Ascending aorta (tissue), 2 donors: Measurements from ENCODE around the gene SLTM. TPM values are rescaled to one million over a fixed set of nuclear protein-coding genes. Genes with fewer than 3 reads are reported as not detected.
"Not testable (repeated sequence)": the region's sequence is repeated elsewhere in the genome, so short reads cannot be mapped to it uniquely, and the experiment has no call there.

Experiments used
- DNase-seq, 2 donors: peaks; one replicate each; pipeline ENCODE4 v3.0.0-alpha.2; 2019; ENCODE audit warnings: low spot score in 2 of 2
- H3K27ac ChIP-seq, 2 donors: fragments of 200-600 bp; sonication (generic); one replicate each; pipeline ENCODE4 v1.5.1; 2016 to 2017; ENCODE audit warnings: mild to moderate bottlenecking in 1 of 2
- H3K27me3 ChIP-seq: fragments of 200-600 bp; sonication (generic); one replicate; pipeline ENCODE4 v1.5.1; 2017
- H3K36me3 ChIP-seq, 2 donors: fragments of 200-600 bp; sonication (generic); one replicate each; pipeline ENCODE4 v1.5.1; 2016
- H3K4me1 ChIP-seq, 2 donors: fragments of 200-600 bp; sonication (generic); one replicate each; pipeline ENCODE4 v1.5.1; 2016 to 2017; ENCODE audit warnings: mild to moderate bottlenecking in 1 of 2
- H3K4me3 ChIP-seq, 2 donors: fragments of 200-600 bp; sonication (generic); one replicate each; pipeline ENCODE4 v1.5.1; 2016 to 2017; ENCODE audit warnings: mild to moderate bottlenecking in 1 of 2
- H3K9me3 ChIP-seq, 2 donors: fragments of 200-600 bp; sonication (generic); one replicate each; pipeline ENCODE4 v1.5.1; 2016
- CTCF ChIP-seq, 3 experiments: fragments of 200-600 bp in 2 of 3; fragments of 450-650 bp in 1 of 3; sonication (generic) in 2 of 3; IDR thresholded peaks; one replicate each; pipeline ENCODE4 v1.5.1; 2016 to 2019; ENCODE audit warnings: antibody characterized with exemption in 3 of 3, mild to moderate bottlenecking in 1 of 3, moderate library complexity in 1 of 3
- intact Hi-C: fragments of 100-400 bp; cut with DNase I; formaldehyde crosslinking; loops from one replicate; pipeline ENCODE4 v1.15.1; 2023
- total RNA-seq: library from RNA; depleted of rRNA; stranded (reverse); fragments of >200 nt; gene quantifications from one replicate; pipeline ENCODE4 v1.1.0, GENCODE V29; 2016

Gene SLTM
- total RNA-seq, 1 donor from 2014 or later, result 109 TPM

- peak in 1 of 2 donors; percentile 68 for DNase-seq
- Histone ChIP-seq H3K27ac (no peak overlapping the region), H3K4me3 (no peak overlapping the region), H3K27me3 (no peaks in the 10 kb centered on the region), H3K36me3 (no peaks in the 10 kb centered on the region), H3K9me3 (no peaks in the 10 kb centered on the region), H3K4me1 (peaks cover 0 to 1% of the 10 kb centered on the region in 2 donors)
- peak; percentile 57 to 70 (median 57) for TF ChIP-seq CTCF (IDR thresholded peaks at IDR 0.05)
- intact Hi-C loops, result no loop called here
Observed at GRCh38 chr15:58957101-58957973, 23.9 kb upstream of the SLTM start.

GRCh38 chr15:58952751-58953150, 19.3 kb upstream of the SLTM start:
- Histone ChIP-seq H3K27me3 (no peaks in the 10 kb centered on the region), H3K9me3 (no peaks in the 10 kb centered on the region), H3K4me3 (no peak overlapping the region), H3K27ac (no peak overlapping the region), H3K4me1 (peaks cover 0 to 2% of the 10 kb centered on the region in 2 donors), H3K36me3 (no peaks in the 10 kb centered on the region)
- no peak for TF ChIP-seq CTCF (IDR thresholded peaks at IDR 0.05)
- DNase-seq, result no peak
- intact Hi-C loops, result no loop called here

- Histone ChIP-seq H3K27me3 (no peaks in the 10 kb centered on the region), H3K4me3 (no peak overlapping the region), H3K9me3 (no peaks in the 10 kb centered on the region), H3K36me3 (no peaks in the 10 kb centered on the region), H3K27ac (no peak overlapping the region), H3K4me1 (peaks cover 0 to 2% of the 10 kb centered on the region in 2 donors)
- intact Hi-C loops, result no loop called here
- DNase-seq, result no peak
- TF ChIP-seq CTCF (IDR thresholded peaks at IDR 0.05), result no peak
Observed at GRCh38 chr15:58951388-58952007, 18.0 kb upstream of the SLTM start.

GRCh38 chr15:58947179-58947578, 13.7 kb upstream of the SLTM start:
- H3K4me1 ChIP-seq, result no peaks in the 10 kb centered on the region
- no peak overlapping the region for H3K27ac ChIP-seq
- H3K4me3 ChIP-seq, result no peak overlapping the region
- intact Hi-C loops, result no loop called here
- no peak for DNase-seq
- no peaks in the 10 kb centered on the region for H3K36me3 ChIP-seq
- no peaks in the 10 kb centered on the region for H3K27me3 ChIP-seq
- TF ChIP-seq CTCF (IDR thresholded peaks at IDR 0.05), result no peak
- H3K9me3 ChIP-seq, result no peaks in the 10 kb centered on the region

GRCh38 chr15:58934974-58935373, 1.5 kb upstream of the SLTM start:
- not testable (repeated sequence) for H3K27me3 ChIP-seq, H3K9me3 ChIP-seq, H3K36me3 ChIP-seq, H3K4me3 ChIP-seq, DNase-seq
- Histone ChIP-seq H3K27ac (peak overlapping the region; percentile 98), H3K4me1 (peaks cover 0 to 13% of the 10 kb centered on the region in 2 donors)
- intact Hi-C loops, result loop anchor here (5.0 kb wide), 2 partner anchors 367 to 603 kb away; no protein-coding TSS in a partner anchor

- Histone ChIP-seq H3K27ac (peak overlapping the region; percentile 98), H3K9me3 (no peaks in the 10 kb centered on the region), H3K4me1 (peaks cover 0 to 13% of the 10 kb centered on the region in 2 donors), H3K36me3 (no peaks in the 10 kb centered on the region), H3K4me3 (peak overlapping the region; percentile 83 to 92), H3K27me3 (no peaks in the 10 kb centered on the region)
- no peak for DNase-seq
- TF ChIP-seq CTCF (IDR thresholded peaks at IDR 0.05), result no peak
- intact Hi-C loops, result loop anchor here (5.0 kb wide), 2 partner anchors 368 to 602 kb away; no protein-coding TSS in a partner anchor
Observed at GRCh38 chr15:58934521-58934920, 1.0 kb upstream of the SLTM start.
